GM13976 (cell line): Measurements from ENCODE around the gene IL15RA.
"Not testable (repeated sequence)": the region's sequence is repeated elsewhere in the genome, so short reads cannot be mapped to it uniquely, and the experiment has no call there.

ENCODE experiments used
- DNase-seq: peaks from one replicate; pipeline ENCODE4 v3.0.0; 2012; ENCODE audit warnings: low spot score
- CTCF ChIP-seq: IDR thresholded peaks from 2 replicates; pipeline ENCODE4 v1.5.1; 2012; ENCODE audit warnings: borderline replicate concordance, mild to moderate bottlenecking; ENCODE audit not compliant: insufficient read depth; ENCODE audit errors: extremely low read depth, missing control alignments, control extremely low read depth
- in situ Hi-C: fragments of 300-500 bp; cut with MboI; formaldehyde crosslinking; loops from one replicate; pipeline ENCODE4 v1.12.0; 2022; ENCODE audit warnings: low sequenced_read_pairs, mixed read lengths, inconsistent platforms; ENCODE audit not compliant: unreplicated experiment

Gene IL15RA

GRCh38 chr10:5964736-5965135 lies 12.6 kb downstream of the IL15RA start:
- no peak for TF ChIP-seq CTCF
- in situ Hi-C loops, result no loop called here

GRCh38 chr10:5963591-5963990 lies 13.8 kb downstream of the IL15RA start:
- no peak for TF ChIP-seq CTCF
- DNase-seq, result no peak
- in situ Hi-C loops, result no loop called here

More at GRCh38 chr10:5964736-5965135, 12.6 kb downstream of the IL15RA start:
- DNase-seq, result no peak

GRCh38 chr10:5963071-5963470 lies 14.3 kb downstream of the IL15RA start:
- DNase-seq, result no peak
- TF ChIP-seq CTCF, result no peak
- in situ Hi-C loops, result no loop called here

GRCh38 chr10:5962358-5962940 lies 14.9 kb downstream of the IL15RA start:
- in situ Hi-C loops, DNase-seq: not testable (repeated sequence)

- TF ChIP-seq CTCF, result no peak
- DNase-seq, result no peak
- in situ Hi-C loops, result no loop called here
Observed at GRCh38 chr10:5961405-5962100, 15.8 kb downstream of the IL15RA start.

- in situ Hi-C loops, DNase-seq: not testable (repeated sequence)
Observed at GRCh38 chr10:5960973-5961275, 16.4 kb downstream of the IL15RA start.

GRCh38 chr10:5960070-5960972 lies 17.0 kb downstream of the IL15RA start:
- DNase-seq, result peak; percentile 23
- in situ Hi-C loops, result no loop called here
- no peak for TF ChIP-seq CTCF
